ENCODE measurements around the gene ADIPOR1.
"Not testable (repeated sequence)": the region's sequence is repeated elsewhere in the genome, so short reads cannot be mapped to it uniquely, and the experiment has no call there.

ADIPOR1 gene

DNA sequence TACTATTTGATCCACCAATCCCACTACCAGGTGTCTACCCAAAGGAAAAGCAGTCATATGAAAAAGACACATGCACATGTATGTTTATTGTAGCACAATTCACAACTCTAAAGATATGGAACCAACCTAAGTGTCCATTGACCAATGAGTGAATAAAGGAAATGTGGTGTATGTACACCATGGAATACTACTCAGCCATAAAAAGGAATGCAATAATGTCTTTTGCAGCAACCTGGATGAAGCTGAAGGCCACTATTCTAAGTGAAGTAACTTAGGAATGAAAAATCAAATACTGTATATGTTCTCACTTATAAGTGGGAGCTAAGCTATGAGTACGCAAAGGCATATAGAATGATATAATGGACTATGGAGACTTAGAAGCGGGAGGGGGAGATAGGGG, 12.6 kb downstream of the ADIPOR1 start:
- in situ Hi-C loops (cut with HindIII; ENCODE audit: low pct_unique_long_range_greater_than_20kb, low sequenced_read_pairs) = no loop called here
- DNase-seq (ENCODE audit: low read depth in 1 of 2, low spot score in 1 of 2) = no peak
- no peak for TF ChIP-seq JUND (IDR thresholded peaks at IDR 0.05; ENCODE audit: low read depth)

- no peak for DNase-seq (ENCODE audit: low read depth in 1 of 2, low spot score in 1 of 2)
- TF ChIP-seq JUND (IDR thresholded peaks at IDR 0.05; ENCODE audit: low read depth) = no peak
- in situ Hi-C loops (cut with HindIII; ENCODE audit: low pct_unique_long_range_greater_than_20kb, low sequenced_read_pairs) = no loop called here
Measured at GRCh38 chr1:202944438-202944921, 13.6 kb downstream of the ADIPOR1 start.

GRCh38 chr1:202942426-202942825, 15.7 kb downstream of the ADIPOR1 start:
- no peak for TF ChIP-seq JUND (IDR thresholded peaks at IDR 0.05; ENCODE audit: low read depth)
- in situ Hi-C loops (cut with HindIII; ENCODE audit: low pct_unique_long_range_greater_than_20kb, low sequenced_read_pairs) = no loop called here
- DNase-seq (ENCODE audit: low read depth in 1 of 2, low spot score in 1 of 2) = no peak

GRCh38 chr1:202941372-202941771, 16.7 kb downstream of the ADIPOR1 start:
- in situ Hi-C loops (cut with HindIII; ENCODE audit: low pct_unique_long_range_greater_than_20kb, low sequenced_read_pairs) = no loop called here
- TF ChIP-seq JUND (IDR thresholded peaks at IDR 0.05; ENCODE audit: low read depth) = no peak
- DNase-seq (ENCODE audit: low read depth in 1 of 2, low spot score in 1 of 2) = no peak

DNA sequence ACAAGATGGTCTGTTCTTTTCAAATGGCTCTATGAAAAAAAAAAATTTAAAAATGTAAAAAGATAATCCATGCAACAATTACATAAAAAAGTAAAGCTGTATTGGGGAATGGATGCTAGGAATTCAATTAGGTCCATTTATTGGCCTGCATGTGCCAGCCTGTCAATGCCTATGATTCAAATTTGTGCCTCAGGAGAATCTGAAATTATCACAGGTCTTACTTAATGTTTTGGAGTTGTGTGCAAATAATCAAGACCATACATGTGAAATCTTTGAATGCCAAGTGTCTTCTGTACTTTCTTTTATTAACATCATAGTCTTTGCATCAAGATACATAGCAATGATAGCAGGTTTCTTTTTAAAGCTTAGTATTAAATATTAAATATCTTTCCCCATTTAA, 17.6 kb downstream of the ADIPOR1 start:
- DNase-seq (ENCODE audit: low read depth in 1 of 2, low spot score in 1 of 2) = no peak
- TF ChIP-seq JUND (IDR thresholded peaks at IDR 0.05; ENCODE audit: low read depth) = no peak
- in situ Hi-C loops (cut with HindIII; ENCODE audit: low pct_unique_long_range_greater_than_20kb, low sequenced_read_pairs) = no loop called here

GRCh38 chr1:202938287-202938925, 19.7 kb downstream of the ADIPOR1 start:
- in situ Hi-C loops (cut with HindIII; ENCODE audit: low pct_unique_long_range_greater_than_20kb, low sequenced_read_pairs) = no loop called here
- DNase-seq (ENCODE audit: low read depth in 1 of 2, low spot score in 1 of 2) = no peak
- no peak for TF ChIP-seq JUND (IDR thresholded peaks at IDR 0.05; ENCODE audit: low read depth)

GRCh38 chr1:202936409-202936808, 21.7 kb downstream of the ADIPOR1 start:
- in situ Hi-C loops (cut with HindIII; ENCODE audit: low pct_unique_long_range_greater_than_20kb, low sequenced_read_pairs); DNase-seq (ENCODE audit: low read depth in 1 of 2, low spot score in 1 of 2): not testable (repeated sequence)

DNA sequence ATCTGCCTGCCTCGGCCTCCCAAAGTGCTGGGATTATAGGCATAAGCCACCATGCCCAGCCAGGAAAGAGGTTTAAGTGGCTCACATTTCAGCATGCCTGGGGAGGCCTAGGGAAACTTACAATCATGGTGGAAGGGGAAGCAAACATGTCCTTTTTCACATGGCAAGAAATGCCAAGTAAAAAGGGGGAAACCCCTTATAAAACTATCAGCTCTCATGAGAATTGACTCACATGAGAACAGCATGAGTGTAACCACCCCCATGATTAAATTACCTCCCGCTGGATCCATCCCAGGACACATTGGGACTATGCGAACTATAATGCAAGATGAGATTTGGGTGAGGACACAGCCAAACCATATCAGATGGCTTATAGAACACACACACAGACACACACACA, 22.3 kb downstream of the ADIPOR1 start:
- no peak for DNase-seq (ENCODE audit: low read depth in 1 of 2, low spot score in 1 of 2)
- TF ChIP-seq JUND (IDR thresholded peaks at IDR 0.05; ENCODE audit: low read depth) = no peak

DNA sequence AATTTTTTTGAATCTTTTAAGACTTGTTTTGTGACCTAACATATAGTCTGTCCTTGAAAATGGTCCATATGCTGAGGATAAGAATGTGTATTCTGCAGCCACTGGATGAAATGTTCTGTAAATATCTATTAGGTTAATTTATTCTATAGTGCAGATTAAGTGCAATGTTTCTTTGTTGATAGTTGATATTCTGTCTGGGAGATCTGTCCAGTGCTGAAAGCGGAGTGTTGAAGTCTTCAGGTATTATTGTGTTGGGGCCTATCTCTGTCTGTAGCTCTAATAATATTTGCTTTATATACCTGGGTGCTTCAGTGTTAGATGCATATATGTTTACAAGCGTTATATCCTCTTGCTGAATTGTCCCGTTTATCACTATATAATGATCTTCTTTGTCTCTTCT, 23.4 kb downstream of the ADIPOR1 start:
- in situ Hi-C loops (cut with HindIII; ENCODE audit: low pct_unique_long_range_greater_than_20kb, low sequenced_read_pairs) = no loop called here
- no peak for TF ChIP-seq JUND (IDR thresholded peaks at IDR 0.05; ENCODE audit: low read depth)
- no peak for DNase-seq (ENCODE audit: low read depth in 1 of 2, low spot score in 1 of 2)

More for the DNA sequence above, 22.3 kb downstream of the ADIPOR1 start:
- in situ Hi-C loops (cut with HindIII; ENCODE audit: low pct_unique_long_range_greater_than_20kb, low sequenced_read_pairs) = no loop called here

- no peak for TF ChIP-seq JUND (IDR thresholded peaks at IDR 0.05; ENCODE audit: low read depth)
- DNase-seq (ENCODE audit: low read depth in 1 of 2, low spot score in 1 of 2) = no peak
- in situ Hi-C loops (cut with HindIII; ENCODE audit: low pct_unique_long_range_greater_than_20kb, low sequenced_read_pairs) = no loop called here
Measured at GRCh38 chr1:202932476-202932875, 25.6 kb downstream of the ADIPOR1 start.

DNA sequence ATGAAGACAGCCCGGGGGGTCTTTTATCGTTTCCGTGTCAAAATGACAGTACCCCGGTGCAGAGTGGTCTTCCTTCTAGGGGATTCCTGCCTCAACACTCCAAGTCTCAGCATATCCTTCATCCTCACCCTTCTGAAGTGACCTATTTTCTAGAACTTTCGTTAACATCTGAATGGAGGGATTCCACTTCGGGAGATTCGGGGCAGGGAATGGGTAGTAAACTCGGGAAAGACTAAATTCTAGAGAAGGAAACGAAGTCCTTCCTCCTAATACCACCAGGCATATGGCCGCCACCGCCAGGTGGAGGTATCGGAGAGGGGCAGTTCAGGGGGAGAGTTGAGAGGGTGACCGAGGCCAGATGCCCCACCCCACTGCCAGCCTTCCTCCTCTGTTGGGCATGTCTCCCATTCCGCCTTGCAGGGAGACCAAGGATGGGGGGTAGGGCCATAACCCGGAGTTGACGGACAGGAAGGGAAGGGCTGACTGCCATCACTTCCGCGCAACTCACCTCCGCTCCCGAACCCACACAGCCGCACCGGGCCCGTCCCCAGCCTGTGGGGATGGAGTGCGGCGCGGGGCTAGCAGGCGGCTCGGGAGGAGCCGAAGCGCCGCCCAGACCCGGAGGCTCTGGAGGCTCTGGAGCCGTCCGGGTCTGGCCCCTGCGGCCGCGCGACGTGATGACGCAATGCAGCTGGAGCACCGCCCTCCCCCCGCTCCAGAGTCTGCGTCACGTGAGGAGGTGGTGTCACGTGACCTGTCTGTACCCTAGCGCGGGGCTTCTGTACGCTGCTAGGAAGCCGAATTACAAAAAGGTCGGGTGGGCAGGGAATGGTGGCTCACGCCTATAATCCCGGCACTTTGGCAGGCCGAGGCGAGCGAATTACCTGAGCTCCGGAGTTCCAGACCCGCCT, 31.3 kb downstream of the ADIPOR1 start, which contains the start of gene KLHL12:
TSS of gene KLHL12 (minus strand) at position 654 of the 911 bp plus-strand sequence. CDS start 2,072 bp downstream, outside the sequence.
- in situ Hi-C loops (cut with HindIII; ENCODE audit: low pct_unique_long_range_greater_than_20kb, low sequenced_read_pairs) = no loop called here
- no peak for TF ChIP-seq JUND (IDR thresholded peaks at IDR 0.05; ENCODE audit: low read depth)
- peak; percentile 93 to 99 for DNase-seq (ENCODE audit: low read depth in 1 of 2, low spot score in 1 of 2)

GRCh38 chr1:202923533-202923932, 34.6 kb downstream of the ADIPOR1 start:
- no peak for TF ChIP-seq JUND (IDR thresholded peaks at IDR 0.05; ENCODE audit: low read depth)
- in situ Hi-C loops (cut with HindIII; ENCODE audit: low pct_unique_long_range_greater_than_20kb, low sequenced_read_pairs) = no loop called here
- DNase-seq (ENCODE audit: low read depth in 1 of 2, low spot score in 1 of 2) = no peak

GRCh38 chr1:202919615-202920014, 38.5 kb downstream of the ADIPOR1 start:
- in situ Hi-C loops (cut with HindIII; ENCODE audit: low pct_unique_long_range_greater_than_20kb, low sequenced_read_pairs) = no loop called here
- TF ChIP-seq JUND (IDR thresholded peaks at IDR 0.05; ENCODE audit: low read depth) = no peak
- no peak for DNase-seq (ENCODE audit: low read depth in 1 of 2, low spot score in 1 of 2)
